Endothelial cell of umbilical vein (primary cell): Measurements from ENCODE around the gene ZRANB1. TPM values are rescaled to one million over a fixed set of nuclear protein-coding genes. Genes with fewer than 3 reads are reported as not detected.
A peak's percentile ranks its signal among the peaks of the same experiment; 100 is the strongest.

Source experiments
- BruUV-seq: library from RNA; stranded (reverse); fragments of 400-500 nt; replicated peaks from 2 replicates; lab custom pipeline; 2021; lab: Mats Ljungman, UMichigan
- CTCF ChIA-PET: fragments of 300-600, 350-600 bp; sonication (Branson Sonifier 250); formaldehyde crosslinking; loops from one replicate; lab custom pipeline; 2021; ENCODE audit warnings: antibody characterized with exemption, inconsistent platforms; lab: Charles Lee
- POLR2A ChIA-PET: fragments of 300-600, 350-600 bp; sonication (Branson Sonifier 250); formaldehyde crosslinking; loops from one replicate; lab custom pipeline; 2021; ENCODE audit warnings: antibody characterized with exemption, inconsistent platforms; lab: Charles Lee
- DNase-seq: peaks from one replicate; pipeline ENCODE4 v3.0.0-alpha.2; 2011; ENCODE audit warnings: low read depth, low spot score
- FAIRE-seq: peaks from 2 replicates; lab custom pipeline; 2011; peaks lifted over from hg19 to GRCh38; lab: Jason Lieb, UNC
- H2AFZ ChIP-seq: 2 replicates; pipeline ENCODE4 v1.6.0; 2012; ENCODE audit warnings: low read depth, low read length, control low read depth, inconsistent platforms
- H3K27ac ChIP-seq: 2 replicates; pipeline ENCODE4 v1.5.1; 2011; ENCODE audit warnings: low read depth, mild to moderate bottlenecking, control low read depth, low read length, moderate library complexity; ENCODE audit not compliant: insufficient read depth
- H3K27me3 ChIP-seq, 2 experiments: 2 replicates each; pipeline versions ENCODE4 v1.6.0 to v1.6.1; 2011; ENCODE audit warnings: low read length in 2 of 2, mixed read lengths in 1 of 2; ENCODE audit not compliant: control insufficient read depth in 2 of 2, insufficient read depth in 2 of 2
- H3K36me3 ChIP-seq, 2 experiments: 2 replicates in 1 of 2; 3 replicates in 1 of 2; pipeline ENCODE4 v1.5.1; 2011; ENCODE audit warnings: low read length in 2 of 2, mild to moderate bottlenecking in 1 of 2, moderate library complexity in 1 of 2; ENCODE audit not compliant: control insufficient read depth in 2 of 2, insufficient read depth in 2 of 2; ENCODE audit errors: extremely low read depth in 1 of 2
- H3K4me1 ChIP-seq: 3 replicates; pipeline ENCODE4 v1.5.1; 2011; ENCODE audit warnings: mild to moderate bottlenecking, low read length; ENCODE audit not compliant: control insufficient read depth, insufficient read depth; ENCODE audit errors: extremely low read depth
- H3K4me2 ChIP-seq: 2 replicates; pipeline ENCODE4 v1.6.1; 2011; ENCODE audit warnings: low read length, control low read depth, mixed read lengths; ENCODE audit not compliant: insufficient read depth
- H3K4me3 ChIP-seq, 3 experiments: fragments of 200-600 bp in 1 of 3; sonication (generic), shearing (Covaris generic) in 1 of 3; replicated peaks in 1 of 3; 2 replicates each; pipeline ENCODE4 v1.5.1; 2011 to 2016; ENCODE audit warnings: control low read depth in 3 of 3, low read length in 3 of 3, mild to moderate bottlenecking in 2 of 3, inconsistent platforms in 1 of 3, low read depth in 1 of 3, moderate library complexity in 1 of 3; ENCODE audit not compliant: insufficient read depth in 1 of 3
- H3K79me2 ChIP-seq: 2 replicates; pipeline ENCODE4 v1.6.0; 2012; ENCODE audit warnings: low read length, inconsistent platforms; ENCODE audit not compliant: control insufficient read depth, insufficient read depth
- H3K9ac ChIP-seq: replicated peaks from 2 replicates; pipeline ENCODE3; 2011; ENCODE audit warnings: low read length, control low read depth; ENCODE audit not compliant: insufficient read depth; ENCODE audit errors: extremely low read depth
- H3K9me1 ChIP-seq: replicated peaks from 3 replicates; pipeline ENCODE4 v1.6.0; 2011; ENCODE audit warnings: mild to moderate bottlenecking, low read length; ENCODE audit not compliant: control insufficient read depth, insufficient read depth; ENCODE audit errors: extremely low read depth
- H3K9me3 ChIP-seq: replicated peaks from 2 replicates; pipeline ENCODE4 v1.5.1; 2012; ENCODE audit warnings: low read length, inconsistent platforms; ENCODE audit not compliant: control insufficient read depth, insufficient read depth
- H4K20me1 ChIP-seq: replicated peaks from 2 replicates; pipeline ENCODE3; 2011; ENCODE audit warnings: mild to moderate bottlenecking, low read length; ENCODE audit not compliant: control insufficient read depth, insufficient read depth; ENCODE audit errors: extremely low read depth
- CTCF ChIP-seq, 2 donors: IDR thresholded peaks; 1 replicate in 1 of 2; 2 replicates in 1 of 2; pipeline ENCODE4 v1.5.1; 2011; ENCODE audit warnings: low read length in 2 of 2, mild to moderate bottlenecking in 2 of 2, moderate library complexity in 2 of 2, control low read depth in 1 of 2, inconsistent platforms in 1 of 2, low read depth in 1 of 2; ENCODE audit not compliant: insufficient read depth in 1 of 2; ENCODE audit errors: extremely low read depth in 1 of 2
- EZH2 ChIP-seq: IDR thresholded peaks from 2 replicates; pipeline ENCODE4 v1.6.1; 2012; ENCODE audit warnings: borderline replicate concordance, low read depth, mild to moderate bottlenecking, moderate library complexity, low read length, inconsistent platforms; ENCODE audit not compliant: severe bottlenecking
- FOS ChIP-seq: IDR thresholded peaks from 2 replicates; pipeline ENCODE4 v1.6.1; 2011; ENCODE audit warnings: mild to moderate bottlenecking, low read length, moderate library complexity, borderline replicate concordance; ENCODE audit not compliant: insufficient read depth
- GATA2 ChIP-seq: IDR thresholded peaks from 2 replicates; pipeline ENCODE4 v1.7.0; 2011; ENCODE audit warnings: low read depth, mild to moderate bottlenecking, moderate library complexity, mixed read lengths, low read length; ENCODE audit not compliant: insufficient read length, insufficient read depth
- JUN ChIP-seq: IDR thresholded peaks from 2 replicates; pipeline ENCODE4 v1.6.1; 2011; ENCODE audit warnings: borderline replicate concordance, low read depth; ENCODE audit not compliant: insufficient read length, insufficient read depth
- MYC ChIP-seq: IDR thresholded peaks from one replicate; pipeline ENCODE4 v1.6.1; 2011; ENCODE audit warnings: mild to moderate bottlenecking, low read depth, low read length
- POLR2A ChIP-seq: IDR thresholded peaks from 2 replicates; pipeline ENCODE4 v1.6.1; 2012; ENCODE audit warnings: low read depth, mild to moderate bottlenecking, control low read depth, low read length
- POLR2AphosphoS5 ChIP-seq: IDR thresholded peaks from 2 replicates; pipeline ENCODE4 v1.6.1; 2012; ENCODE audit warnings: low read depth, mild to moderate bottlenecking, control low read depth, low read length, moderate library complexity; ENCODE audit not compliant: insufficient read depth
- dilution Hi-C: fragments of 300-500 bp; cut with MboI; formaldehyde crosslinking; loops from one replicate; pipeline ENCODE4 v1.15.0; 2019; ENCODE audit warnings: low sequenced_read_pairs; ENCODE audit not compliant: extremely low pct_ligation_motif_present
- intact Hi-C: fragments of 100-400 bp; cut with micrococcal nuclease; formaldehyde crosslinking; loops from one replicate; pipeline ENCODE4 v1.10.0; 2022
- polyA plus RNA-seq, 4 experiments: library from polyadenylated mRNA; depleted of rRNA in 3 of 4; stranded (reverse) in 3 of 4; unstranded in 1 of 4; fragments of >200 nt; gene quantifications; 2 replicates each; pipeline versions ENCODE4 v1.2.1 to v1.2.3, GENCODE V29; 2011 to 2012; ENCODE audit warnings: missing spikeins in 1 of 4
- total RNA-seq: library from RNA; stranded (reverse); gene quantifications from 2 replicates; pipeline ENCODE4 v1.2.3, GENCODE V29; 2021
- TF ChIP-seq, protein P1 (sequence below): IDR thresholded peaks from 2 replicates; pipeline ENCODE4 v1.6.1; 2011; ENCODE audit not compliant: insufficient read depth, insufficient read length

The ZRANB1 gene
- total and polyA plus RNA-seq, 2 donors (not counting 3 experiments of a cell fraction or from before 2014, with no cell fraction given): 6.2 to 17.7 TPM

GRCh38 chr10:124916585-124917427, 25.1 kb upstream of the ZRANB1 start:
- Histone ChIP-seq H3K36me3 (no peaks in the 10 kb centered on the region), H3K27ac (peak overlapping the region; percentile 83), H3K4me1 (peaks cover 16% of the 10 kb centered on the region), H3K4me2 (peak overlapping the region; percentile 94), H4K20me1 (peaks cover 9% of the 10 kb centered on the region), H3K27me3 (no peaks in the 10 kb centered on the region), H3K4me3 (peak overlapping the region; percentile 89 to 96 (median 92)), H3K9me1 (no peaks in the 10 kb centered on the region), H3K9ac (peak overlapping the region; percentile 96), H3K9me3 (no peaks in the 10 kb centered on the region), H3K79me2 (peaks cover 44% of the 10 kb centered on the region), H2AFZ (peak overlapping the region; percentile 94)
- DNase-seq (peak; percentile 97), FAIRE-seq (peak; percentile 96)
- TF ChIP-seq FOS (peak; percentile 34), CTCF (IDR thresholded peaks at IDR 0.05; ENCODE audit: extremely low read depth in 1 of 2, insufficient read depth in 1 of 2, low read depth in 1 of 2, low read length in 2 of 2) (no peak), MYC (no peak), EZH2 (no peak), GATA2 (no peak), POLR2AphosphoS5 (peak; percentile 98), JUN (peak; percentile 35), POLR2A (peak; percentile 96)
- TF ChIP-seq, protein P1, sequence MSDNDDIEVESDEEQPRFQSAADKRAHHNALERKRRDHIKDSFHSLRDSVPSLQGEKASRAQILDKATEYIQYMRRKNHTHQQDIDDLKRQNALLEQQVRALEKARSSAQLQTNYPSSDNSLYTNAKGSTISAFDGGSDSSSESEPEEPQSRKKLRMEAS: no peak
- intact Hi-C loops (loop anchor here (1.0 to 5.0 kb wide), 7 partner anchors 58 to 906 kb away; partner anchors contain the start of genes BCCIP, CTBP2, EEF1AKMT2 and UROS), dilution Hi-C loops (no loop called here)
- POLR2A ChIA-PET: interaction anchor here (0.5 kb wide), 1 partner anchor 450 kb away, joined by 5 read pairs; no protein-coding TSS in a partner anchor
- BruUV-seq: no TSS peak
- CTCF ChIA-PET: interaction anchor here (0.6 to 2.1 kb wide), 4 partner anchors 11 to 78 kb away, joined by 3 to 7 read pairs (median 4); no protein-coding TSS in a partner anchor
